ENCODE results near the gene ST6GALNAC4.
"Not testable (repeated sequence)": the region's sequence is repeated elsewhere in the genome, so short reads cannot be mapped to it uniquely, and the experiment has no call there.

The ST6GALNAC4 gene

GRCh38 chr9:127895811-127896210 lies 21.0 kb downstream of the ST6GALNAC4 start:
- H3K4me3 ChIP-seq (ENCODE audit: low read depth, low read length) = no peak overlapping the region

- no peak overlapping the region for H3K4me3 ChIP-seq (ENCODE audit: low read depth, low read length)
These were observed 23.4 kb downstream of the ST6GALNAC4 start for GRCh38 chr9:127893392-127893791.

- H3K4me3 ChIP-seq (ENCODE audit: low read depth, low read length) = no peak overlapping the region
These were observed 24.0 kb downstream of the ST6GALNAC4 start for GRCh38 chr9:127892831-127893230.

- H3K4me3 ChIP-seq (ENCODE audit: low read depth, low read length) = no peak overlapping the region
These were observed 26.8 kb downstream of the ST6GALNAC4 start for GRCh38 chr9:127890053-127890452.

- no peak overlapping the region for H3K4me3 ChIP-seq (ENCODE audit: low read depth, low read length)
These were observed 29.0 kb downstream of the ST6GALNAC4 start for GRCh38 chr9:127887792-127888191.

- no peak overlapping the region for H3K4me3 ChIP-seq (ENCODE audit: low read depth, low read length)
These were observed 30.4 kb downstream of the ST6GALNAC4 start for GRCh38 chr9:127886401-127886972.

GRCh38 chr9:127885508-127886281 lies 31.1 kb downstream of the ST6GALNAC4 start:
- H3K4me3 ChIP-seq (ENCODE audit: low read depth, low read length) = no peak overlapping the region

GRCh38 chr9:127884976-127885490 lies 31.8 kb downstream of the ST6GALNAC4 start:
- no peak overlapping the region for H3K4me3 ChIP-seq (ENCODE audit: low read depth, low read length)

GRCh38 chr9:127884427-127884911 lies 32.4 kb downstream of the ST6GALNAC4 start:
- no peak overlapping the region for H3K4me3 ChIP-seq (ENCODE audit: low read depth, low read length)

- H3K4me3 ChIP-seq (ENCODE audit: low read depth, low read length) = no peak overlapping the region
These were observed 32.9 kb downstream of the ST6GALNAC4 start for GRCh38 chr9:127883959-127884358.

- not testable (repeated sequence) for H3K4me3 ChIP-seq (ENCODE audit: low read depth, low read length)
These were observed 35.1 kb downstream of the ST6GALNAC4 start for GRCh38 chr9:127881715-127882114.

GRCh38 chr9:127880143-127880542 lies 36.7 kb downstream of the ST6GALNAC4 start:
- H3K4me3 ChIP-seq (ENCODE audit: low read depth, low read length) = no peak overlapping the region

GRCh38 chr9:127878652-127879390 lies 38.0 kb downstream of the ST6GALNAC4 start:
- no peak overlapping the region for H3K4me3 ChIP-seq (ENCODE audit: low read depth, low read length)

GRCh38 chr9:127878001-127878651 lies 38.7 kb downstream of the ST6GALNAC4 start:
- H3K4me3 ChIP-seq (ENCODE audit: low read depth, low read length) = peak overlapping the region; percentile 38

GRCh38 chr9:127877566-127877998 lies 39.3 kb downstream of the ST6GALNAC4 start, which contains the start of gene AK1:
AK1 (minus strand) TSS chr9:127877675; CDS start chr9:127874617, 3,058 bp downstream.
- peak within 1 kb of the TSS; percentile 38 for H3K4me3 ChIP-seq (ENCODE audit: low read depth, low read length)

- peak overlapping the region; percentile 38 for H3K4me3 ChIP-seq (ENCODE audit: low read depth, low read length)
These were observed 39.9 kb downstream of the ST6GALNAC4 start for GRCh38 chr9:127876764-127877562.

- no peak overlapping the region for H3K4me3 ChIP-seq (ENCODE audit: low read depth, low read length)
These were observed 40.6 kb downstream of the ST6GALNAC4 start for GRCh38 chr9:127876026-127876763.

GRCh38 chr9:127875306-127875966 lies 41.4 kb downstream of the ST6GALNAC4 start:
- no peak overlapping the region for H3K4me3 ChIP-seq (ENCODE audit: low read depth, low read length)
